ENCODE measurements around the gene TOLLIP. TPM values are rescaled to one million over a fixed set of nuclear protein-coding genes. Genes with fewer than 3 reads are reported as not detected.

The TOLLIP gene
- total RNA-seq, 1 donor from 2014 or later, result 67.5 TPM

GRCh38 chr11:1354125-1354938 is 44.9 kb upstream of the TOLLIP start:
- peaks cover 4% of the 10 kb centered on the region for H3K4me1 Mint-ChIP-seq (ENCODE audit: low read depth, unreplicated experiment)
- H3K27ac Mint-ChIP-seq (ENCODE audit: unreplicated experiment), result no peak overlapping the region
- H3K27me3 Mint-ChIP-seq (ENCODE audit: unreplicated experiment), result peaks cover 15% of the 10 kb centered on the region
- no peak for DNase-seq
- H3K9me3 Mint-ChIP-seq (ENCODE audit: unreplicated experiment), result peaks cover 7% of the 10 kb centered on the region
- no peak overlapping the region for H3K4me3 Mint-ChIP-seq (ENCODE audit: unreplicated experiment)
- H3K36me3 Mint-ChIP-seq (ENCODE audit: unreplicated experiment), result no peaks in the 10 kb centered on the region
- TF ChIP-seq, protein P1, sequence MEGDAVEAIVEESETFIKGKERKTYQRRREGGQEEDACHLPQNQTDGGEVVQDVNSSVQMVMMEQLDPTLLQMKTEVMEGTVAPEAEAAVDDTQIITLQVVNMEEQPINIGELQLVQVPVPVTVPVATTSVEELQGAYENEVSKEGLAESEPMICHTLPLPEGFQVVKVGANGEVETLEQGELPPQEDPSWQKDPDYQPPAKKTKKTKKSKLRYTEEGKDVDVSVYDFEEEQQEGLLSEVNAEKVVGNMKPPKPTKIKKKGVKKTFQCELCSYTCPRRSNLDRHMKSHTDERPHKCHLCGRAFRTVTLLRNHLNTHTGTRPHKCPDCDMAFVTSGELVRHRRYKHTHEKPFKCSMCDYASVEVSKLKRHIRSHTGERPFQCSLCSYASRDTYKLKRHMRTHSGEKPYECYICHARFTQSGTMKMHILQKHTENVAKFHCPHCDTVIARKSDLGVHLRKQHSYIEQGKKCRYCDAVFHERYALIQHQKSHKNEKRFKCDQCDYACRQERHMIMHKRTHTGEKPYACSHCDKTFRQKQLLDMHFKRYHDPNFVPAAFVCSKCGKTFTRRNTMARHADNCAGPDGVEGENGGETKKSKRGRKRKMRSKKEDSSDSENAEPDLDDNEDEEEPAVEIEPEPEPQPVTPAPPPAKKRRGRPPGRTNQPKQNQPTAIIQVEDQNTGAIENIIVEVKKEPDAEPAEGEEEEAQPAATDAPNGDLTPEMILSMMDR (IDR thresholded peaks at IDR 0.05; ENCODE audit: partially characterized antibody, unreplicated experiment), result no peak

DNA sequence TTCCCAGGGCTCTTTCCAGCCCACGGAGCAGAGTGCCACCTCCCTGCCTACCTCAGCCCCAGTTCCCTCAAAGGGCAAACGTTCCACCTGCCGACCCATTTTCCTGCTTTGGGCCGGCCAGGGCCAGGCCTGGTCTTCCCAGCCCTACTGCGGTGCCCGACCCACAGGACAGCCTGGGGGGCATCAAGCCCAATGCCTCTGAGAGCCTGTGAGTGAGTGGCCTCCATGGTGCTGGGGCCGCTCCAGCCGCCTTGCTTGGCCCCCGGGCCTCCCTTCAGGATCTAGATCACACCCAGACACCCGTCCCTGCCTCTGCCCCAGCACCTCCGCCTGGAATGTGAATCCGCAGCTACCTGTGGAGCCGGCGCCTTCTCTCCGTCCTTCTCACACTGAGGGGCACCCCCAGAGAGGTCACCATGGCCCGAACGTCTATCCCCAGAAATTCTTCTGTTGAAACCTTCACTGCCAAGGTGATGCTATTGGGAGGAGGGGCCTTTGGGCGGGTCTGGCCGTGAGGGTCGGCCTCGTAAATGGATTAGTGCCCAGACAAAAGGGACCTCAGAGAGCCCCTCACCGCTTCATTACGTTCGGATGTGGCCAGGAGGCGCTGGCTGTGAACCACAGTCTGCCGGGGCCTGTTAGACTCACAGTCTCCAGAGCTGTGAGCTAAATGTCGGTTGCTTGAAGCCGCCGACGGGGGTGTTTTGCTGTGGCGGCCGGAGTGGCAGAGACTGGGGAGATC is 44.1 kb upstream of the TOLLIP start:
- H3K9me3 Mint-ChIP-seq (ENCODE audit: unreplicated experiment), result peaks cover 7% of the 10 kb centered on the region
- TF ChIP-seq, protein P1 (IDR thresholded peaks at IDR 0.05; ENCODE audit: partially characterized antibody, unreplicated experiment), result no peak
- H3K36me3 Mint-ChIP-seq (ENCODE audit: unreplicated experiment), result no peaks in the 10 kb centered on the region
- no peak overlapping the region for H3K4me3 Mint-ChIP-seq (ENCODE audit: unreplicated experiment)
- H3K4me1 Mint-ChIP-seq (ENCODE audit: low read depth, unreplicated experiment), result peaks cover 4% of the 10 kb centered on the region
- peak; percentile 37 for DNase-seq
- H3K27ac Mint-ChIP-seq (ENCODE audit: unreplicated experiment), result no peak overlapping the region
- peaks cover 15% of the 10 kb centered on the region for H3K27me3 Mint-ChIP-seq (ENCODE audit: unreplicated experiment)

- TF ChIP-seq, protein P1 (IDR thresholded peaks at IDR 0.05; ENCODE audit: partially characterized antibody, unreplicated experiment), result no peak
- peaks cover 4% of the 10 kb centered on the region for H3K4me1 Mint-ChIP-seq (ENCODE audit: low read depth, unreplicated experiment)
- H3K36me3 Mint-ChIP-seq (ENCODE audit: unreplicated experiment), result no peaks in the 10 kb centered on the region
- H3K27ac Mint-ChIP-seq (ENCODE audit: unreplicated experiment), result no peak overlapping the region
- peaks cover 7% of the 10 kb centered on the region for H3K9me3 Mint-ChIP-seq (ENCODE audit: unreplicated experiment)
- no peak for DNase-seq
- H3K4me3 Mint-ChIP-seq (ENCODE audit: unreplicated experiment), result no peak overlapping the region
- peaks cover 15% of the 10 kb centered on the region for H3K27me3 Mint-ChIP-seq (ENCODE audit: unreplicated experiment)
Observed at GRCh38 chr11:1352696-1353382, 43.4 kb upstream of the TOLLIP start.

DNA sequence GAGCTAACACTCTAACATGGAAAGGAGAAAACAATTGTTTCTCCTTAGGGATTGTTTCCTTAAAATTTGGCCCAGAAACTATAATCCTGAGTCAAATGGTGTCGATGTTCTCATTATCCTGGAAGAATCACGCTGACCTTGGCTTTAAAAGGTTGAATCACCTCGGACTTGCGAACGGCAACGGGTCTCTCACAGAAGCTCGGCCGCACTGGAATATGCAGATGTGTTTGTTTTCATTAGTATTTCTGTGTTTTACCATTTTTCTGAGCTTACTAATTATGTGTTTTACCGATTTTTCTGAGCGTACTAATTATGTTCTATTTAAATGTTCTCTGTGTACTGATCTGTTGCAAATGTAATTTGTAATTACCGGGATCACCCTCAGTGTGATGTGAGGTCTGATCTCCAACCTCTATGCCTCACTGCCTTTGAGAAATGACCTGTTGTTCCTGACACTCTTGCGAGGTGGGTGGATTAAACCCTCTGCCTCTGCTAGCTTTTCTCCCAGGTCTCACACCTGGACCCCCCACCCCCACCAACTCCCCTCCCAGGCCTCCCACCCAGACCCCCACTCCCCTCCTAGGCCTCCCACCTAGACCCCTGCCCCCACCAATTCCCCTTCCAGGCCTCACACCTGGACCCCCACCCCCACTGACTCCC is 42.0 kb upstream of the TOLLIP start:
- no peak for DNase-seq
- TF ChIP-seq, protein P1 (IDR thresholded peaks at IDR 0.05; ENCODE audit: partially characterized antibody, unreplicated experiment), result no peak
- Mint-ChIP-seq H3K9me3 (ENCODE audit: unreplicated experiment) (peaks cover 5% of the 10 kb centered on the region), H3K27me3 (ENCODE audit: unreplicated experiment) (peaks cover 12% of the 10 kb centered on the region), H3K4me3 (ENCODE audit: unreplicated experiment) (peak overlapping the region; percentile 4), H3K4me1 (ENCODE audit: low read depth, unreplicated experiment) (peaks cover 4% of the 10 kb centered on the region), H3K27ac (ENCODE audit: unreplicated experiment) (peak overlapping the region; percentile 95), H3K36me3 (ENCODE audit: unreplicated experiment) (no peaks in the 10 kb centered on the region)
